Liver (tissue), 9 donors: ENCODE results near the gene PARP16. TPM values are rescaled to one million over a fixed set of nuclear protein-coding genes. Genes with fewer than 3 reads are reported as not detected.

Source experiments
- DNase-seq: peaks from one replicate; pipeline ENCODE4 v3.0.0-alpha.2; 2017; ENCODE audit warnings: low spot score
- H3K27ac ChIP-seq, 2 donors: one replicate each; pipeline ENCODE4 v1.7.0; 2013; ENCODE audit warnings: inconsistent platforms in 2 of 2, low read length in 2 of 2, control low read depth in 1 of 2, low read depth in 1 of 2, mild to moderate bottlenecking in 1 of 2
- H3K27me3 ChIP-seq, 4 donors: one replicate each; pipeline versions ENCODE4 v1.6.1 to v1.7.0; 2013; ENCODE audit warnings: low read length in 3 of 4, inconsistent platforms in 1 of 4, mild to moderate bottlenecking in 1 of 4, moderate library complexity in 1 of 4; ENCODE audit not compliant: control insufficient read depth in 4 of 4, insufficient read depth in 4 of 4
- H3K36me3 ChIP-seq, 4 donors: one replicate each; pipeline versions ENCODE4 v1.6.1 to v1.7.0; 2013; ENCODE audit warnings: low read length in 3 of 4, mild to moderate bottlenecking in 3 of 4, low read depth in 1 of 4, moderate library complexity in 1 of 4; ENCODE audit not compliant: control insufficient read depth in 4 of 4, insufficient read depth in 3 of 4
- H3K4me1 ChIP-seq, 4 donors: one replicate each; pipeline versions ENCODE4 v1.6.1 to v1.7.0; 2013; ENCODE audit warnings: low read length in 3 of 4, mild to moderate bottlenecking in 3 of 4, moderate library complexity in 1 of 4; ENCODE audit not compliant: control insufficient read depth in 4 of 4, insufficient read depth in 4 of 4
- H3K4me3 ChIP-seq, 3 donors: one replicate each; pipeline versions ENCODE4 v1.6.1 to v1.7.0; 2013; ENCODE audit warnings: low read length in 3 of 3, control low read depth in 1 of 3, low read depth in 1 of 3, mild to moderate bottlenecking in 1 of 3
- H3K9ac ChIP-seq, 2 donors: one replicate each; pipeline ENCODE4 v1.7.0; 2013; ENCODE audit warnings: low read length in 2 of 2, mild to moderate bottlenecking in 2 of 2, moderate library complexity in 2 of 2, control low read depth in 1 of 2, low read depth in 1 of 2
- H3K9me3 ChIP-seq, 4 donors: one replicate each; pipeline versions ENCODE4 v1.6.1 to v1.7.0; 2013; ENCODE audit warnings: low read length in 3 of 4; ENCODE audit not compliant: control insufficient read depth in 4 of 4
- EGR1 ChIP-seq, 2 donors: IDR thresholded peaks; 2 replicates each; pipeline ENCODE4 v1.6.1; 2016 to 2018; ENCODE audit warnings: antibody characterized with exemption in 2 of 2, low read depth in 2 of 2
- FOXA1 ChIP-seq: IDR thresholded peaks from 2 replicates; pipeline ENCODE4 v1.6.1; 2016; ENCODE audit warnings: antibody characterized with exemption
- FOXA2 ChIP-seq: IDR thresholded peaks from 2 replicates; pipeline ENCODE4 v1.6.1; 2016; ENCODE audit warnings: antibody characterized with exemption
- HNF4A ChIP-seq, 2 donors: conservative IDR thresholded peaks; 2 replicates each; pipeline ENCODE4 v1.6.1; 2016; ENCODE audit warnings: antibody characterized with exemption in 2 of 2, mild to moderate bottlenecking in 2 of 2
- HNF4G ChIP-seq: IDR thresholded peaks from 2 replicates; pipeline ENCODE4 v1.6.1; 2016; ENCODE audit warnings: antibody characterized with exemption
- JUND ChIP-seq, 2 donors: IDR thresholded peaks; 2 replicates each; pipeline ENCODE4 v1.6.1; 2016; ENCODE audit warnings: antibody characterized with exemption in 2 of 2
- NR2F2 ChIP-seq: IDR thresholded peaks from 2 replicates; pipeline ENCODE4 v1.6.1; 2016; ENCODE audit warnings: antibody characterized with exemption
- RAD21 ChIP-seq, 2 donors: IDR thresholded peaks; 2 replicates each; pipeline ENCODE4 v1.6.1; 2016; ENCODE audit warnings: antibody characterized with exemption in 2 of 2, mild to moderate bottlenecking in 2 of 2
- RXRA ChIP-seq, 2 donors: IDR thresholded peaks; 2 replicates each; pipeline ENCODE4 v1.6.1; 2017 to 2018; ENCODE audit warnings: antibody characterized with exemption in 2 of 2, mild to moderate bottlenecking in 1 of 2
- SP1 ChIP-seq: IDR thresholded peaks from 2 replicates; pipeline ENCODE4 v1.6.1; 2018; ENCODE audit warnings: antibody characterized with exemption, mild to moderate bottlenecking
- TAF1 ChIP-seq: conservative IDR thresholded peaks from 2 replicates; pipeline ENCODE4 v1.6.1; 2016; ENCODE audit warnings: antibody characterized with exemption, mild to moderate bottlenecking
- YY1 ChIP-seq: IDR thresholded peaks from 2 replicates; pipeline ENCODE4 v1.6.1; 2016; ENCODE audit warnings: antibody characterized with exemption, mild to moderate bottlenecking
- WGBS: extraction: QIAGEN DNeasy Blood & Tissue Kit; methylation state at CpG from one replicate; pipeline ENCODE4 v1.1.7; 2013; 5-methylcytosine and 5-hydroxymethylcytosine counted together
- polyA plus RNA-seq, 2 donors: library from polyadenylated mRNA; stranded (reverse) in 1 of 2; unstranded in 1 of 2; fragments of 200-250 nt in 1 of 2; fragments of >200 nt in 1 of 2; fragmentation: Nextera tagmentation in 1 of 2; extraction: Ambion mirVana in 1 of 2; gene quantifications; one replicate each; pipeline versions ENCODE4 v1.2.1 to v1.2.3, GENCODE V29; 2013 to 2015
- total RNA-seq, 2 donors: library from RNA; depleted of rRNA; stranded (reverse); fragments of >200 nt; gene quantifications; one replicate each; pipeline ENCODE4 v1.2.3, GENCODE V29; 2014
- TF ChIP-seq, protein P1 (sequence below): IDR thresholded peaks from 2 replicates; pipeline ENCODE4 v1.6.1; 2016; ENCODE audit warnings: antibody characterized with exemption
- TF ChIP-seq, protein P2 (sequence below): IDR thresholded peaks from 2 replicates; pipeline ENCODE4 v1.6.1; 2016; ENCODE audit warnings: antibody characterized with exemption
- TF ChIP-seq, protein P3 (sequence below): IDR thresholded peaks from 2 replicates; pipeline ENCODE4 v1.6.1; 2016; ENCODE audit warnings: antibody characterized with exemption, mild to moderate bottlenecking
- TF ChIP-seq, protein P4 (sequence below): fragments of 150-350 bp; IDR thresholded peaks from 2 replicates; pipeline ENCODE4 v1.5.1; 2017; ENCODE audit warnings: improper control_type of control experiment, low read depth, low read length; ENCODE audit not compliant: missing input control
- TF ChIP-seq, protein P5 (sequence below): IDR thresholded peaks from 2 replicates; pipeline ENCODE4 v1.6.1; 2016; ENCODE audit warnings: antibody characterized with exemption
- donor health status: healthy.
- donor health status: healthy.
- donor health status: healthy.
- donor health status: healthy.
- donor health status: healthy.

The PARP16 gene
- total and polyA plus RNA-seq, 4 donors: 4.0 to 6.9 (median 5.7) TPM

DNA sequence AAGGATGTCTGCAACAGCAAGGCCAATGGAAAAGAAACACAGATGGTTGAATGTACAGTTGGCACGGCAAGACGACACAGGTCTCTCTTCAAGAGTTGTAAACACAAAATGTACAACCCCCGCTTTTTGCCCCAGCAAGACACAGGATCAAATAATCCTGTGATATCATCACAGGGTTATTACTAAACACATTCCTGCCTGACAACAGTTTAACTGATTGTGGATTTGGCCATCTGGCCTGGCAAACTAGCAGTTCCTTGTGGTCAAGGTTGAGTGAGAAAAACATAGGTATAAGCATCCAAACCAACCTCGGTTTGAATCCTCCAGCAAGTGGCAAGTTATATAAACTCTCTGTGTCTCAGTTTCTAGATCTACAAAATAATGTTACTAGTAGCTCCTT, 23.4 kb downstream of the PARP16 start:
- Histone ChIP-seq H3K36me3 (peaks cover 2 to 57% (median 26%) of the 10 kb centered on the region in 4 donors), H3K4me1 (no peaks in the 10 kb centered on the region), H3K27me3 (no peaks in the 10 kb centered on the region), H3K27ac (no peak overlapping the region), H3K4me3 (no peak overlapping the region), H3K9ac (no peak overlapping the region), H3K9me3 (no peaks in the 10 kb centered on the region)
- no peak for DNase-seq
- no peak for TF ChIP-seq EGR1 (IDR thresholded peaks at IDR 0.05; ENCODE audit: low read depth in 2 of 2)
- TF ChIP-seq TAF1: no peak
- TF ChIP-seq HNF4G: no peak
- no peak for TF ChIP-seq NR2F2
- TF ChIP-seq HNF4A (conservative IDR thresholded peaks at IDR 0.05): no peak
- TF ChIP-seq SP1: no peak
- TF ChIP-seq YY1: no peak
- TF ChIP-seq, protein P1, sequence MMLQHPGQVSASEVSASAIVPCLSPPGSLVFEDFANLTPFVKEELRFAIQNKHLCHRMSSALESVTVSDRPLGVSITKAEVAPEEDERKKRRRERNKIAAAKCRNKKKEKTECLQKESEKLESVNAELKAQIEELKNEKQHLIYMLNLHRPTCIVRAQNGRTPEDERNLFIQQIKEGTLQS: no peak
- TF ChIP-seq, protein P2, sequence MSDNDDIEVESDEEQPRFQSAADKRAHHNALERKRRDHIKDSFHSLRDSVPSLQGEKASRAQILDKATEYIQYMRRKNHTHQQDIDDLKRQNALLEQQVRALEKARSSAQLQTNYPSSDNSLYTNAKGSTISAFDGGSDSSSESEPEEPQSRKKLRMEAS: no peak
- TF ChIP-seq FOXA2: no peak
- TF ChIP-seq RXRA (IDR thresholded peaks at IDR 0.05): no peak
- TF ChIP-seq, protein P3, sequence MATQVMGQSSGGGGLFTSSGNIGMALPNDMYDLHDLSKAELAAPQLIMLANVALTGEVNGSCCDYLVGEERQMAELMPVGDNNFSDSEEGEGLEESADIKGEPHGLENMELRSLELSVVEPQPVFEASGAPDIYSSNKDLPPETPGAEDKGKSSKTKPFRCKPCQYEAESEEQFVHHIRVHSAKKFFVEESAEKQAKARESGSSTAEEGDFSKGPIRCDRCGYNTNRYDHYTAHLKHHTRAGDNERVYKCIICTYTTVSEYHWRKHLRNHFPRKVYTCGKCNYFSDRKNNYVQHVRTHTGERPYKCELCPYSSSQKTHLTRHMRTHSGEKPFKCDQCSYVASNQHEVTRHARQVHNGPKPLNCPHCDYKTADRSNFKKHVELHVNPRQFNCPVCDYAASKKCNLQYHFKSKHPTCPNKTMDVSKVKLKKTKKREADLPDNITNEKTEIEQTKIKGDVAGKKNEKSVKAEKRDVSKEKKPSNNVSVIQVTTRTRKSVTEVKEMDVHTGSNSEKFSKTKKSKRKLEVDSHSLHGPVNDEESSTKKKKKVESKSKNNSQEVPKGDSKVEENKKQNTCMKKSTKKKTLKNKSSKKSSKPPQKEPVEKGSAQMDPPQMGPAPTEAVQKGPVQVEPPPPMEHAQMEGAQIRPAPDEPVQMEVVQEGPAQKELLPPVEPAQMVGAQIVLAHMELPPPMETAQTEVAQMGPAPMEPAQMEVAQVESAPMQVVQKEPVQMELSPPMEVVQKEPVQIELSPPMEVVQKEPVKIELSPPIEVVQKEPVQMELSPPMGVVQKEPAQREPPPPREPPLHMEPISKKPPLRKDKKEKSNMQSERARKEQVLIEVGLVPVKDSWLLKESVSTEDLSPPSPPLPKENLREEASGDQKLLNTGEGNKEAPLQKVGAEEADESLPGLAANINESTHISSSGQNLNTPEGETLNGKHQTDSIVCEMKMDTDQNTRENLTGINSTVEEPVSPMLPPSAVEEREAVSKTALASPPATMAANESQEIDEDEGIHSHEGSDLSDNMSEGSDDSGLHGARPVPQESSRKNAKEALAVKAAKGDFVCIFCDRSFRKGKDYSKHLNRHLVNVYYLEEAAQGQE: no peak
- TF ChIP-seq, protein P4, sequence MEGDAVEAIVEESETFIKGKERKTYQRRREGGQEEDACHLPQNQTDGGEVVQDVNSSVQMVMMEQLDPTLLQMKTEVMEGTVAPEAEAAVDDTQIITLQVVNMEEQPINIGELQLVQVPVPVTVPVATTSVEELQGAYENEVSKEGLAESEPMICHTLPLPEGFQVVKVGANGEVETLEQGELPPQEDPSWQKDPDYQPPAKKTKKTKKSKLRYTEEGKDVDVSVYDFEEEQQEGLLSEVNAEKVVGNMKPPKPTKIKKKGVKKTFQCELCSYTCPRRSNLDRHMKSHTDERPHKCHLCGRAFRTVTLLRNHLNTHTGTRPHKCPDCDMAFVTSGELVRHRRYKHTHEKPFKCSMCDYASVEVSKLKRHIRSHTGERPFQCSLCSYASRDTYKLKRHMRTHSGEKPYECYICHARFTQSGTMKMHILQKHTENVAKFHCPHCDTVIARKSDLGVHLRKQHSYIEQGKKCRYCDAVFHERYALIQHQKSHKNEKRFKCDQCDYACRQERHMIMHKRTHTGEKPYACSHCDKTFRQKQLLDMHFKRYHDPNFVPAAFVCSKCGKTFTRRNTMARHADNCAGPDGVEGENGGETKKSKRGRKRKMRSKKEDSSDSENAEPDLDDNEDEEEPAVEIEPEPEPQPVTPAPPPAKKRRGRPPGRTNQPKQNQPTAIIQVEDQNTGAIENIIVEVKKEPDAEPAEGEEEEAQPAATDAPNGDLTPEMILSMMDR: no peak
- TF ChIP-seq JUND (IDR thresholded peaks at IDR 0.05): no peak
- TF ChIP-seq, protein P5, sequence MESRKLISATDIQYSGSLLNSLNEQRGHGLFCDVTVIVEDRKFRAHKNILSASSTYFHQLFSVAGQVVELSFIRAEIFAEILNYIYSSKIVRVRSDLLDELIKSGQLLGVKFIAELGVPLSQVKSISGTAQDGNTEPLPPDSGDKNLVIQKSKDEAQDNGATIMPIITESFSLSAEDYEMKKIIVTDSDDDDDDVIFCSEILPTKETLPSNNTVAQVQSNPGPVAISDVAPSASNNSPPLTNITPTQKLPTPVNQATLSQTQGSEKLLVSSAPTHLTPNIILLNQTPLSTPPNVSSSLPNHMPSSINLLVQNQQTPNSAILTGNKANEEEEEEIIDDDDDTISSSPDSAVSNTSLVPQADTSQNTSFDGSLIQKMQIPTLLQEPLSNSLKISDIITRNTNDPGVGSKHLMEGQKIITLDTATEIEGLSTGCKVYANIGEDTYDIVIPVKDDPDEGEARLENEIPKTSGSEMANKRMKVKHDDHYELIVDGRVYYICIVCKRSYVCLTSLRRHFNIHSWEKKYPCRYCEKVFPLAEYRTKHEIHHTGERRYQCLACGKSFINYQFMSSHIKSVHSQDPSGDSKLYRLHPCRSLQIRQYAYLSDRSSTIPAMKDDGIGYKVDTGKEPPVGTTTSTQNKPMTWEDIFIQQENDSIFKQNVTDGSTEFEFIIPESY: no peak
- TF ChIP-seq FOXA1: no peak
- no peak for TF ChIP-seq RAD21 (IDR thresholded peaks at IDR 0.05)
- WGBS: 94% methylated on average over 4 of the region's 4 CpGs

DNA sequence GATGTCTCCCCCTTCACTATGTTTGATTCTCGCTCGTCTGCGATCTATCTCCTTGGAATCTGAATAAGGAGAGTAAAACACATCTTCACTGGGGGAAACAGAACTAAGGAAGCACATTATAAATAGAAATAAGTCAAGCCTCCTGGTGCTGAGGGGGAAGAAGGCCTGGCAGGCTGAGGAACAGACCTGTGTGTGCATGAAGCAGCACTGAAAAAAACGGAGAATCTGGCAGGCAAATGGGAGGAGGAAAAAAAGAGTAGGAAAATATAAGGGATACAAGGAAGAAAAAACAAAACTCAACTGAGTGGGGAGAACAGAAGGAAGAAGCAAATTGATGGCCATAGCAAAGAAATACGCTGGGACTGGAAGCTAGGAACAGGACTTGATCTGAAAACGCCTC, 25.7 kb downstream of the PARP16 start:
- H3K4me1 ChIP-seq: no peaks in the 10 kb centered on the region
- peaks cover 2 to 63% (median 26%) of the 10 kb centered on the region in 4 donors for H3K36me3 ChIP-seq
- no peak for TF ChIP-seq SP1
- no peak for TF ChIP-seq NR2F2
- TF ChIP-seq, protein P1: no peak
- TF ChIP-seq, protein P4: no peak
- TF ChIP-seq FOXA1: no peak
- no peak for TF ChIP-seq JUND (IDR thresholded peaks at IDR 0.05)
- no peak for TF ChIP-seq TAF1
- no peak for TF ChIP-seq EGR1 (IDR thresholded peaks at IDR 0.05; ENCODE audit: low read depth in 2 of 2)
- no peak for DNase-seq
- H3K27ac ChIP-seq: no peak overlapping the region
- no peak overlapping the region for H3K4me3 ChIP-seq
- 96% methylated on average over 6 of the region's 6 CpGs for WGBS
- H3K9ac ChIP-seq: no peak overlapping the region
- no peaks in the 10 kb centered on the region for H3K27me3 ChIP-seq
- no peaks in the 10 kb centered on the region for H3K9me3 ChIP-seq
